ENCODE results near the gene TSPAN5.

Gene TSPAN5

DNA sequence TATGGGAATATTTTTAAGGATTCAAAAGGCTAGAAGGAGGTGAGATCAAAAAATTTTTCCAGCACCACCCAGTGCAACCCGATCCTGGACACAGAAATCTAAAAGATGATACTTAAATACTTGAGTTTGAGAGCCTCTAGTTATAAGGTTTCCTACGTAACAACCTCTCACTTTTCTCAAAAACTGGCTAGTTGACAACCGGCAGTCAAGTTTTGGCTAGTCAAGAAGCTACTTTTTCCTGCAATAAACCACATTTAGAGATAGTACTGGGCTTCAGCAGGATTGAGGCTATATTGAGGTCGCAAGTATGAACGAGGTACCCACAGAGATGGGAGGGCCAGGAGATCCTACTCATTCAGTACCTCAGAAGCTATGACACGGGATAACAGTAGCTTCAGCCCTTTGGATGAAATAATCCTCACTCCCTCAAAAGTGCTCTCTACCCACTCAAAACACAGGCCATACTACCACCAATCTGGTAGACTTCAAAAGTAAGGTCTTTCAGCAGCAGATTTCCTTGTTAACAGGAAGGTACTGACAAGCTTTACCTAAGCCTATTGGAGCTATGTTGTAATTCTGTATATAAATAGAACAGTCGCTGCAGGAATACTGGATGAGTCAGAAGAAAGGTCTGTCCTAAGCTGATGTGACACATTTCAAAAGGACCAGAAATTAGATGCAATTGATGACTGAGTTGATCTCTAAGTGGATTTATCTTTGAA lies 1.5 kb upstream of the TSPAN5 start:
- TF ChIP-seq EZH2phosphoT487 (conservative IDR thresholded peaks at IDR 0.05; ENCODE audit: low read length): no peak
- TF ChIP-seq, protein P1, sequence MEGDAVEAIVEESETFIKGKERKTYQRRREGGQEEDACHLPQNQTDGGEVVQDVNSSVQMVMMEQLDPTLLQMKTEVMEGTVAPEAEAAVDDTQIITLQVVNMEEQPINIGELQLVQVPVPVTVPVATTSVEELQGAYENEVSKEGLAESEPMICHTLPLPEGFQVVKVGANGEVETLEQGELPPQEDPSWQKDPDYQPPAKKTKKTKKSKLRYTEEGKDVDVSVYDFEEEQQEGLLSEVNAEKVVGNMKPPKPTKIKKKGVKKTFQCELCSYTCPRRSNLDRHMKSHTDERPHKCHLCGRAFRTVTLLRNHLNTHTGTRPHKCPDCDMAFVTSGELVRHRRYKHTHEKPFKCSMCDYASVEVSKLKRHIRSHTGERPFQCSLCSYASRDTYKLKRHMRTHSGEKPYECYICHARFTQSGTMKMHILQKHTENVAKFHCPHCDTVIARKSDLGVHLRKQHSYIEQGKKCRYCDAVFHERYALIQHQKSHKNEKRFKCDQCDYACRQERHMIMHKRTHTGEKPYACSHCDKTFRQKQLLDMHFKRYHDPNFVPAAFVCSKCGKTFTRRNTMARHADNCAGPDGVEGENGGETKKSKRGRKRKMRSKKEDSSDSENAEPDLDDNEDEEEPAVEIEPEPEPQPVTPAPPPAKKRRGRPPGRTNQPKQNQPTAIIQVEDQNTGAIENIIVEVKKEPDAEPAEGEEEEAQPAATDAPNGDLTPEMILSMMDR (IDR thresholded peaks at IDR 0.05; ENCODE audit: insufficient read depth, low read length, poor library complexity, severe bottlenecking): no peak
- Histone ChIP-seq H3K9me2 (replicated peaks; ENCODE audit: insufficient read depth, low read length) (no peaks in the 10 kb centered on the region), H2AFZ (ENCODE audit: low read depth, low read length, severe bottlenecking) (no peak overlapping the region), H4K20me1 (ENCODE audit: low read depth, low read length) (no peaks in the 10 kb centered on the region), H3K4me2 (ENCODE audit: low read depth, low read length, poor library complexity, severe bottlenecking) (no peak overlapping the region), H3K9me3 (ENCODE audit: insufficient read depth, low read length) (no peaks in the 10 kb centered on the region), H3K27me3 (ENCODE audit: low read length) (no peaks in the 10 kb centered on the region), H3K9ac (ENCODE audit: low read length) (no peak overlapping the region), H3K27ac (ENCODE audit: low read depth, low read length) (no peak overlapping the region), H3K79me2 (ENCODE audit: insufficient read depth, low read length) (no peaks in the 10 kb centered on the region), H3K4me3 (ENCODE audit: insufficient read depth, low read length, poor library complexity, severe bottlenecking) (no peak overlapping the region), H3F3A (ENCODE audit: insufficient read depth) (no peaks in the 10 kb centered on the region), H3K36me3 (ENCODE audit: low read length) (no peaks in the 10 kb centered on the region)

DNA sequence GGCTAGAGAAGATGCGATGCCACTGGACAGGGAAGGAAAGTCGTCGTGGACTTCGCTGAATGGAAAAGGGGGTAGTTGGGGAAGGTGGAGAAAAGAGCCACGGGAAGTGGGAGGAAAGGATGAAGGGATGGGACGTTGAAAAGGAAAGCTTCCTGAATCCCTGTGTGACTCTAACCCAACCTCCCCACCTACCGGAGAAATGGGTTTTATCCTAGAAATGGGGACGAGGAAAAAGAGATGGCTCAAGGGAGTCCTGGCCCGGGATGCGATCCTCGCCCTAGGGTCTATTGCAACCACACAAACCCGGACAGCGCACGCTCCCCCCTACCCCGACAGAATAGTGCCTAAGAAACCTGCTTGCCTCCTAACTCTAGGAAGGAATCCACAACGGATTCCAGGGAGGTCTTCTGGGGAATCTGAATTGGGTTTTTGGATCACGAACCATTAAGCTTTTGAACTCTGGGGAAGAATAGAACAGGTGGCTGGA lies 738 bp upstream of the TSPAN5 start:
- H3K27ac ChIP-seq (ENCODE audit: low read depth, low read length): no peak overlapping the region
- no peaks in the 10 kb centered on the region for H3F3A ChIP-seq (ENCODE audit: insufficient read depth)
- H4K20me1 ChIP-seq (ENCODE audit: low read depth, low read length): no peaks in the 10 kb centered on the region
- H3K4me3 ChIP-seq (ENCODE audit: insufficient read depth, low read length, poor library complexity, severe bottlenecking): peak overlapping the region; percentile 46
- no peak for TF ChIP-seq EZH2phosphoT487 (conservative IDR thresholded peaks at IDR 0.05; ENCODE audit: low read length)
- TF ChIP-seq, protein P1 (IDR thresholded peaks at IDR 0.05; ENCODE audit: insufficient read depth, low read length, poor library complexity, severe bottlenecking): no peak
- peak overlapping the region; percentile 54 for H2AFZ ChIP-seq (ENCODE audit: low read depth, low read length, severe bottlenecking)
- H3K79me2 ChIP-seq (ENCODE audit: insufficient read depth, low read length): no peaks in the 10 kb centered on the region
- no peaks in the 10 kb centered on the region for H3K9me2 ChIP-seq (replicated peaks; ENCODE audit: insufficient read depth, low read length)
- H3K9ac ChIP-seq (ENCODE audit: low read length): peak overlapping the region; percentile 50
- H3K4me2 ChIP-seq (ENCODE audit: low read depth, low read length, poor library complexity, severe bottlenecking): peak overlapping the region; percentile 56
- no peaks in the 10 kb centered on the region for H3K27me3 ChIP-seq (ENCODE audit: low read length)
- H3K36me3 ChIP-seq (ENCODE audit: low read length): no peaks in the 10 kb centered on the region
- H3K9me3 ChIP-seq (ENCODE audit: insufficient read depth, low read length): no peaks in the 10 kb centered on the region

DNA sequence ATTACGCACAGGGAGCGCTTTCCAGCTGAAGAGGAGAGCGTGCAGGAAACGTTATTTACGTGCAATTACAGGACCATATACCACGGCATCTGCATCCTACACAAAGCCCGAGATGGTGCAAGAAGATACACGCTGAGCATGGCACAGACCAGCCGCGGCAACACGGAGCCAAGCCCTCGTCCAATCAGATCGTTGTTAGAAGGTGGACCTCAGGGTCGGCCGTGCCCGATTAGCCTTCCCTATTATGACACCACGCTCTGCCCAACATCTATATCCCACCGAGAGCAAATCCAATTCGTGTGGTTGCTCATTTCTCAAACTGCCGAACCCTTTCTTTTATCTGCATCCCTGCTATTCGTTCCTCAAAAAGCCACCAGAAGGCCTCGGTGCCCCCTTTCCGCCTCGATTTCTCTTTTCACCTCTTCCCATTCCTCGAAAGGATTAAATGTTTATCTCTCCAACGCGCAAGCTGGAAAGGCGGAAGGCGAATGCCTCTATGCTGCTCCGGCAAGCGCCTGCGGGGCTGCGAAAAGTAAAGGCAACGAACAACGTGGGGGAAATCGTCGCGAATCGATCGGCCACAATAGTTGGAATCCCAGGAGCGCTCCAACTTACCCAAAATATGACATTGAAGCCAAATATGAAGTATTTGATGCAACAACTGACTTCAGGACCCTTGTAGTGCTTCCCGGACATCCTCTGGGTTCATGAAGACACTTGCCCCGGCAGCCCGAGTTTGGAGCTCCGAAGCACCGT lies 702 bp downstream of the TSPAN5 start:
- H4K20me1 ChIP-seq (ENCODE audit: low read depth, low read length): no peaks in the 10 kb centered on the region
- H3K27me3 ChIP-seq (ENCODE audit: low read length): no peaks in the 10 kb centered on the region
- no peaks in the 10 kb centered on the region for H3K9me3 ChIP-seq (ENCODE audit: insufficient read depth, low read length)
- H3K4me3 ChIP-seq (ENCODE audit: insufficient read depth, low read length, poor library complexity, severe bottlenecking): peak overlapping the region; percentile 52
- H3K27ac ChIP-seq (ENCODE audit: low read depth, low read length): no peak overlapping the region
- peak overlapping the region; percentile 47 for H3K9ac ChIP-seq (ENCODE audit: low read length)
- H3K79me2 ChIP-seq (ENCODE audit: insufficient read depth, low read length): no peaks in the 10 kb centered on the region
- H3K9me2 ChIP-seq (replicated peaks; ENCODE audit: insufficient read depth, low read length): no peaks in the 10 kb centered on the region
- H2AFZ ChIP-seq (ENCODE audit: low read depth, low read length, severe bottlenecking): peak overlapping the region; percentile 51
- TF ChIP-seq EZH2phosphoT487 (conservative IDR thresholded peaks at IDR 0.05; ENCODE audit: low read length): no peak
- TF ChIP-seq, protein P1 (IDR thresholded peaks at IDR 0.05; ENCODE audit: insufficient read depth, low read length, poor library complexity, severe bottlenecking): no peak
- H3K4me2 ChIP-seq (ENCODE audit: low read depth, low read length, poor library complexity, severe bottlenecking): peak overlapping the region; percentile 81
- no peaks in the 10 kb centered on the region for H3K36me3 ChIP-seq (ENCODE audit: low read length)
- H3F3A ChIP-seq (ENCODE audit: insufficient read depth): no peaks in the 10 kb centered on the region

All from SU-DHL-6 (cell line).